HG03097 (cell line): Measurements from ENCODE around the gene DPT.
A peak's percentile ranks its signal among the peaks of the same experiment; 100 is the strongest.

Source experiments
- ATAC-seq: cut with Tn5 transposase; IDR thresholded peaks from one replicate; pipeline ENCODE4 v1.9.1; 2021; ENCODE audit not compliant: unreplicated experiment, low FRiP score

The DPT gene

DNA sequence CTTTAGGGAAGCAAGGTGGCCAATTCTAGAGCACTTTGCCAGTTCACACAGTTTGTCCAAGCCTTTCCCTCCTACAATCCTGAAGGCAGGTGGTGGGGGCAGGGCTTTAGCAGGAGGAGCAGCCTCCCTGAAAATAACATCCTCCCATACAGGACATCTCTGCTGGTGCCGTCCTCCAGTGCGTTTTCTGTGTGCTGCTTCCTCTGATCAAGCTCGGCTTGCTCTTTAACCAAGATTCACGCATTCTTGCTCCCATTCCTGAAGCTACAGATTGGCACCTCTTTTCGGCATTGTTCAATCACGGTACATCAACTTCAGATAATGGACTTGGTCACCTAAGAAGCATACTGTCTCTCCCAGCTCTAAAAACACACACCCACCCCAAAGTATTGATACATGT, 7.5 kb upstream of the DPT start:
- ATAC-seq, result no peak

DNA sequence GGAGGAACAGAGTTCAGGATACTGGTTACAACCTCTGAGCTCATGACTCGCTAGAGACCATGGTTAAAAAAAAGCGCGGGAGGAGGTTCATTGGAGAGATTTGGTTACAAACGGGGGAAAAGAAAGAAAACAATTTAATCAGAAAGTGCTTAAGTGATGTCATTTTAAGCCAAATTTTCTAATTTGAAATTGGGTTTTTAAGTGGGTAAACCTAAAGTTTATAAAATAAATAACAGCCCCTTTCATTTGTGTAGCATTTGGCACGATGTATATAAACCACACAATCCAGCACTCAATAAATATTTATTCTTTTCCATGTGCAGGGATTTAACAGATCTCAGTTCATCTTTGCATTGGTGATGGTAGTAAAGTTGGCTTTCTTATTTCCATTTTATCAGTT, 7.0 kb upstream of the DPT start:
- no peak for ATAC-seq

DNA sequence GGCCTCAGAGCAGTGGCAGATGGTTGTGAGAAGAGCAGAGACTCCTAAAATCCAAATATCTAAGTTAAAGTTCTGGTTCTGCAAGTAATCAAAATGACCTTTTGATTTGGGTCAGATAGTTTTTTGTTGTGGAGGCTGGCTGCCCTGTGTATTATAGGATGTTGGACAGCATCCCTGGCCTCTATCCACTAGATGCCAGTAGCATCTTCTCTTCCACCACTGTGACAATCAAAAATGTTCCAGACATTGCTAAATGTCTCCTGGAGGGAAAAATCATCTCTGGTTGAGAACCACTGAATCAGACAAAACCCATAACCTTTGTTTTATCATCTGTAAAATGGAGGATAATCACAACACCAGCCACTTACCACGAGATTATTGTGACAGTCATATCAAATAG, 5.9 kb upstream of the DPT start:
- no peak for ATAC-seq

DNA sequence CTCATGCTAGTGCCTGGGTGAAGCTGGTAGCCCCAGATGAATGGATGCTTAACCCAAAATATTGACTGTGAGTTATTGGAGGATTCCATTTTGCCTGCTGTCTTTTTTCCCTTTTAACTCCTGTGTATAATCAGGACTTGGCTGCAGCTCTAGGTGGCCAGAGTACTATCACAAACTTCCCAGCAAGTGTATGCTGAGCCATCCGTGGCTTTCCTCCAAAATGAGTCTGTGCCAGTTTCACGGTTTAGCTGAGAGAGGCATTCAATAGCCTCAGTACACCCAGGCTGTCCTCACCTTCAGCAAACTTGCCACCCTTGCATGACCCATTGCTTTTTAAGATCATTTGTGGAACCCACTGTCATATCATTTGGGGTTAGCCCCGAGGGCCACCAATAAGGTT, 5.3 kb upstream of the DPT start:
- no peak for ATAC-seq

DNA sequence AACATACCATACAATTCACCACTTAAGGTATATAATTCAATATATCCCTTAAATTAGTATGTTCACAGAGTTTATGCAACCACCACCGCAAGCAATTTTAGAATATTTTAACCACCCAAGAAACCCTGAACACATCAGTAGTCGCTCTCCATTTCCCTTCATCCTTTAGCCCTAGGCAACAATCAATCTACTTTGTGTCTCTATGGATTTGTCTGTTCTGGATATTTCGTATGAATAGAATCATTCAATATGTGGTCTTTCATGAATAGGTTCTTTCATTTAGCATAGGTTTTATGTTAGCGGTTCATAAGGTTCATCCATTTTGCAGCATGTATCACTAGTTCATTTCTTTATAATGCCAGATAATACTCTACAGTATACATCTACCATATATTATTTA, 4.2 kb upstream of the DPT start:
- no peak for ATAC-seq

DNA sequence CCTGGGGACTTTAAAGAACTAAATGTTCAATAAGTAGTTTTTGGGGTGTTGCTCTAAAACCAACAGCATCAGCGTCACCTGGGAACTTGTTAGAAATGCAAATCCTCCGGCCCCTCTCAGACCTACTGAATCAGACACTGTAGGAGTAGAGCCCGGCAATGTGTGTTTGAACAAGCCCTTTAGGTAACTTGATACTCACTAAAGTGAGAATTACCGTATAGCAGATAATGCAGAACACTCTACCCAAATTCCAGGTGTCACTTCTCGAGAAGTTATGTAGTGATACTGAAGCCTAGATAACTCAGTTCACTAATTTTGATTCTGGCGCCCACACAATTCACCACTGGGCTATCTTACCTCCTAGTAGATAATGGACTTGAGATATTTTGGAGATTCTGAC, 3.7 kb upstream of the DPT start:
- no peak for ATAC-seq

DNA sequence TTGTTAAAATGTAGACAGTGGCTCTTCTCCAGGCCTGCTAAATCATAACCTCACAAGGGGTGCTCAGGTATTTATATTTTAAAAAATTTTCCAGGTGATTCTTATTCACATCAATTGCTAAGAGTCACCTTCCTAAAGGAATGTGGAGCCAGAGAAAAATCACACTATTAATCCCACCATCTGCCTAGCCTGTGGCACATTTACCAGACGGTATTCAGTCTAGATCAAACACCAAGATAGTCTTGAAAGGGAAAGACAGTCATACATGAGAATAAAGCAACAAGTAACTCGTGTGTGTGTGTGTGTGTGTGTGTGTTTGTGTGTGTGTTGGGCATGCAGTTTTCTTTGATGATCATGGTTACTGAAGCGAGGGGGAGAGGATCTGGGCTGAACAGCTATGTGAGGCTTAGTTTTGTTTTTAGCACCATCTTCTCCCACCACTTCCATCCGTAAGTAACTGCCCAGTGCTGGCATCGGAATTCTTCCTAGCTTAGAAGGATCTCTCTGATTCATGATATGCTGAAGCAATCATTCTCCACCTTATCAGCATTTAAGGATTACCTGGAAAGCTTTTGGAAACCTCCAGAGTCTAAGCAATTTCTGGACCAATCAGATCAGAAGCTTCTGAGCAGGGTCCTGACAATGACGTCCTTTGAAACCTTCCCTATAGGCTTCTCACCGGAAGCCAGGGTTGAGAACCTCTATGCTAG, 2.4 kb upstream of the DPT start:
- no peak for ATAC-seq

DNA sequence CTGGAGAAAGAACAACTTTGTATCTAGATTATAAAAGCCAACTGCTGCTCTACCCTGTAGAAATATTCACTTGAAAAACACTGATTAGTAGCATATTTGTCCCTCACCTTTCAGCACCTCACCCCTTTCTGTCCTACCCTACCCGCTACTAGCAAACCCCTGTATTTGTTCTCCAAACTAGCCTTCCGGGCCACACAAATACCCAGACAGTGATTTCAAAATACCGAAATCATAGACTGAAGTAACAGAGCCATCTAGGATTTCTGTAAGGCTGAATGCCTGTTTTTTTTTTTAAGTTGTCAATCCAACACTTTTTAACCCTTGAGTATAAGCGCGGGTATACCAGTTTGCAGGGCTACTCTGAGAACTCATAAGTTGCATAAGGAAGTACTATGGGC, 398 bp upstream of the DPT start:
- ATAC-seq, result no peak

DNA sequence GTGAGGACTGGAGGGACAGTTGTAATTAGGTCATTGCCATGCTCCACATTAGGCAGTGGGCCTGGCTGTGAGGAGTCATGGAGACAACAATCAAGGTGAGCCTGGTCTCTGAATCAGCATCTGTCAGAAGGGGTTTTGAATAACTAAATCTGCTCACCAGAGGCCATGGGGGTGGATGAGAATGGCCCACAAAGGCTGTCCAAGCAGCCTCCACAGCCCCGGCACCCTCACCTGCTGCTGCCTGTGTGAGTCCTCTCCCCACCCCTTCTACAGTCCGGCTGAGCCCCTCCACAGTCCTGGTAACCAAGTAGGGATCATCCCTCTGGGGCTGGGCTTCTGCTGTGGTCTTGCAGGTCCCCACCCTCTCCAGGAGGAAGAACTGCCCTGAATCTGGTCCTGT, 2.3 kb downstream of the DPT start:
- no peak for ATAC-seq

DNA sequence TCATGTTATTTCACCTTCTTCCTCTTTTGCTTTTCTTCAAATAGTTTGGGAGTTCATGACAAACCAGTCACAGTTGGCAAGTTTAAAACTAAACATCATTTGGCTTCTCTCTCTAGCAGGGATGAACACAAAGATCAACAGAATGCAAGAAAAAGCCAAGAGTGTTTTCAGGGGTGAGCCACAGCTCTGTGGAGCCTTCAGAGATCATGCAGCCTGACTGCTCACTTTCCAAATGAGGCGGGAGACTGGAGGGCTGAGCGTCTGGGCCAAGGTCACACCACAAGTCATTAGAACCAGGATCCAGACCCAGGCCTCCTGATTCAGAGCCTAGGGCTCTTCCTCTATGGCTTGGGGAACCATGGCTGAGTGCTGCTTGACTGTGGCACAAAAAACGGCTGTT, 2.7 kb downstream of the DPT start:
- no peak for ATAC-seq

DNA sequence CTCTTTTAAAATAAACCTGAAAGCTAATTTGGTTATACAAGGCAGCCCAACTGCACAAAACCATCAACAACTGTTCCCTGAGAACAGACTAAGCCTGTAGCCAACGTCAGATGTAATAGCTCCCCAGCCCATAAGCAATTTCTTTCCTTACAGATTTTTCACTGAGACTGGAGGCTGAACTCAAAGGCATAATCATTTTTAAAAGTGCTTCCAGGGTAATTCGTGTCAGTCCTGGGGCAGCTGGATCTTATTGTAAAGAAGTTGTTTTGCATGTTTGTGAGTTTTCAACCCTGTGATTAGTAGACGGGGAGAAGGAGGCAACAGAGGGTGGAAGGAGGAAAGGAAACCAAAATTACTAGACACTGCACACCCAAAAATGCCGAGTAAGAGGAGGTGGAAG, 3.2 kb downstream of the DPT start:
- ATAC-seq, result no peak

DNA sequence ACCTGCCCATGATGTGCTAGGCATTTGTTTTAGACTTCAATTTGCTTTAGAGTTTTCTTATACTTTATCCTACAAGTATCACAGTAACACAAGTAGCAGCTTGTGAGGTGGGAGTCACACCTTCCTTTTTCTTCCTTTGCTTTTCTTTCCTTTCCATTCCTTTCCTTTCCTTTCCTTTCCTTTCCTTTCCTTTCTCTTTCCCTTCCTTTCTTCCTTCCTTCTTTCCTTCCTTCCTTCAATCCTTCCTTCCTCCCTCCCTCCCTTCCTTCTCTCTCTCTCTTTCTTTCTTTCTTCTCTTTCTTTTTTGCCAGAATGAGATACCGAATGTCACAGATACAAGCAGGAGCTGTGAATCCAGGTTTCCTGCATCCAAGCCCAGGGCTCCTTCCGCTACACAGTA, 3.9 kb downstream of the DPT start:
- ATAC-seq, result no peak

DNA sequence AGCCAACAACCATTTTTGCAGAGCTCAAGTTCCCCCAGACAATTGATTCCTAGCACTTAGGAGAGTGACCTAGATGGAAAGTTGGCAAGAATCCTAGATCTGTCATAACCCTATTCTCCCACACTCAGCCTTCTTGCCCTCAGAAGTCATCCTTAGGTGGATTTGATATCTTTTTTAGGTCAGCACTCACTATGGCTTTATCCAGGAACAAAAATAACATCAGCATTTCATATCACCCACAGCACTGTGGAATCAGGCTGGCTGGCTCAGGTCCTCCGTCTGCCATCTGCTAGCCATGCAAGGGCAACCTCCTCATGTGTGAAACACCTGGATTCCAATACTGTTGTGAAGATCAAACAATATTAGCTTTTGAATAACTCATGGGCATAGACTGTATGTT, 6.0 kb downstream of the DPT start:
- no peak for ATAC-seq

DNA sequence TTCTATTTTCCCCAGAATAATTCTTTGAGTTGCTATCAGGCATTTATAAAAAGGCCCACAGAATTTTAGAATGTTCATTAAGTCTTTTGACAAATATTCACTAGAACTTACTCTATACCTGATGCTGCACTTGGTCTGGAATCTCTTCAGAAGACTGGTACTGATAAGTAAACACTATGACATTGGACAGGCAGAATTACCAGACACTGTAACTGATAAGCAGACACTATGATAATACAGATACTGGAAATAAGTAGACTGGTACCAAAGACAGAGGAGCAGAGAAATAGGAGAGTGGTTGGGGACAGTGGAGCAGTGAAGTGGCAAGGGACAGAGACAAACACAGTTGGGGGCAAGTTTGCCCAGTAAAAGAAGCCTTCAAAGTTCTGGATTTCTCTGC, 8.2 kb downstream of the DPT start:
- no peak for ATAC-seq

DNA sequence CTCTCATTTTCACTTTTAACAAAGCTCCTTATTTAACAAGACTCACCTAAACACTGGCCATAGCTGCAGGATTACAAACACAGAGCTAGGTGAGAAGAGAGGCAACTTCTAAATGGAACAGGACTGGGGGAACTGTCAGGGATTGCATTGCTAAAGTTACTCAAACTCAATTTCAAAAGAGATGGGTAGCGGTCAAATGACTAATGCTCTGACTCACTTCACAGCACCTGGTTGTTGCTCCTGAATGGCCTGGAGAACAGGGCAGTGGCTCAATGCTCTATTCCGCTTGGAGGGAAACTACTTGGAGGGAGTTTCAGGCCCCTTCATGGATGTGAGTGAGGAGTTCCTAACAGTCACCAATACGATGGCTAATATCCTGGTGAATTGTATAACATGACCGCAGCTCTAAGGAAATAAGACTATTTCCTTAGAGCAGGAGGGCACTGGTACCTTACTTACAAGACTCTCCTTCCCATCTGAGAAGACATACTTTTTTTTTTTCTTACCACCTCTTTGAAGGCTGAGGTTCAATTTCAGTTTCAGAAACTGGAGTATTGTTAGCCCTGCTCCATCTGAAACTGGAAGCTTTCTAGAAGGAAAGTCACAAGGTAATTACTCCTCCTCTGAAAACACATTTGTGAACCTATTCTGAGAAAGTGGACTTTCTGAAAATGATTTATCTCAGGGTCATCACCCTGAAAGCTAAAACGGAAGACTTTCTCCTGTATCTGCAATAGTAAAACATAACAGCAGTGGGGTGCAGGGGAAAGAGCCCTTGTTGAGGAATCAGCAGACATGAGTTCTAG, 9.5 kb downstream of the DPT start:
- peak; percentile 69 for ATAC-seq

DNA sequence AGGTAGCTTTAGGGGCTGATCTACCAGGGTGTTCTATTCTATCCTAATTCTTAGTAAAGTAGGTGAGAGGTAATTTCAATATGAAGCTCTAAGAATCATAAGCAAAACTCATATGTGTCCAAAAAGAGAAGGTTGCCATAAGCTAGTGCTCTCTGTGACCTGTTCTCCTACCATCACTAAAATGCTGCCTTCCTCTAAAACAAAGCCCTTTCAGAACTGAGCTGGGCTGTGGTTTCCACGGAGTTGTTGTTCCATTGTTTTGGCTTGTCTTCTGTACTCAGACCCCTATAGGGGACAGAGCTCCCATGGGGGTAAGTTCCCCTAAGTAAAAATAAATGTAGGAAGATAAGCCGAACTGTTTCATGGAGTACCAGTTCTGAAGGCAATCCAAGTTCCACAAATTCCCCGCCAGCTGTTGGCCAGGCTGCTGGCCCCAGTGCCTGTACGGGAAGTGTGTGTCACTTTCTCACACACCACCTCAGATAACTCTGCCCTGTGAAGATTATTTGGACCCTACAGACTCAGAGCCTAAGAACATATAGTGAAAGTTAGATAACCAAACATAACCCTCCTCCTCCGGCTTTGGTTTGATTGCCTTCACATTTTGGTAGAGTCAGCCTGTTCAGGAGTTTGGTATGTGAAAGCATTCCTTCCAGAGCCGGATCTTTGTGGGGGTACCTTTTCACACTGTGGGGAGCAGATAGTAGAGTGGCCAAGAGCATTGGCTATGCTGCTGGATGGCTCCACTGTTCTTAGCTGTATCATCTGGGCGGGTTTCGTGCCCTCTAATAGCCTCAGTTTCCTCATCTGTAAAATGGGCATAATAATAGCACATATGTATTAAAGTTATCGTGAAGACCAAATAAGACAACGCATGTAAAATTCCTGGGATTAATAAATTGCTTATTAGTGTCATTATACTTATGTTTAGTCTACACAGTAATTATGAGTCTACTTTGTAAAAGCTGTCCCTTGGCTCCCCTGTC, 10.8 kb downstream of the DPT start:
- ATAC-seq, result no peak

DNA sequence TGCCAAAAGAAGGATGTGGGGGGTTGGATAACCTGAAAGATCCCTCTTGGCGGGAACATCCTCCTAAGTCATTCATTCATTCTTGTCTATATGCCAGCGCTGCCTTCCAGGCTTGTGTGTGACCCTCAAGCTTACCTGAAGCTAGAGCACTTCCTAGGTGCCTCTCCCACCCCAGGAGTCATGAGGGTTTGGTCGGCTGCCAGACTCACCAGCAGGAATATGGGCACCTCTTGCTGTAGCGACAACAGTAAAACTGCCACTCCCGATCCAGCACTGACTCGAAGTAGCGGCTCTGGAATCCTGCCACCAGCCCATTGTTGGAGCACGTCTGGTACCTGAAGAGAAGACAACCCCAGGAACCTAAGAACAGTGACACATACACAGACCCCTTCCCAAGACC, 15.0 kb downstream of the DPT start:
- ATAC-seq, result no peak

DNA sequence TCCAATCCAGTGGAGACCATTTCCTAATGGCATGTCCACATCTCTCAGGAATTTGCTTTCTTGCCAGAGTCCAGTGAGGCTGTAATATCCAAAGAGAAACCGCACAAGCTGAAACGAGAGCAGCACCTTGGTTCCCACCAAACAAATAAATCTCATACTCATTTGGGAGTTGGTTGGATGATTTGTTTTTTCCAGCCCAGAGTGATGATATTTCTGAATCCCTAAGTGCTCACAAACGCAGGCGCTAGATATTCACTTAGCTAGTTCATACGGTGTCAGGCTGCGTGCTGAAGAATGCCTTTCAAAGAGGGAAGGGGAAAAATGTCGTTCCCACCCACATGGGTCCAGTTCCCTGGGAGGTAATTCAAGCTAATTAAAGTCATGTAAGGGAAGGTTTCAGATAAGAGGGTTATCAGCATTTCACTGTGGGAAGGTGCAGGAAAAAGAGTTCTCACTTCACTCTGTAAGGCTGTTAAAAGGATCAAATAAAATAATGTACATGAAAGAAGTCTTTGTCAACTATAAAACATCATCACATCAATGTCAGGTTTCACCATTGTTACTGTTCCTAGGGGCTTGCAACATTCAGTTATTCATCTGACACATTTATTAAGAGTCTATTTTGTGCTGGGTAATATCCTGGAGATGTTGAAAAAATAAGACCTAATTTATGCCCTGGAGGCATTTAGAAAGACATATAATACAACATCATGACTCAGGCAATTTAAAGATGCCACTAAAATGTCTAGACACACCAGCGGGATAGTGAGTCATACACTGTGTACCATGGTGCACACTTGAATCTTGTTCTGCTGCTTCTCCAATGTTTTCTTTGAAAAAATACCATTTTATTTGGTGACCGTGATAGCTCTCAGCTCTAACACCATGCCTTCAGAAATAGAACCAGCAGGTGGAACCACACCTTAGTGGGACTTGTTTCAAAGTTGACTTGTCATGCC, 19.3 kb downstream of the DPT start:
- no peak for ATAC-seq

DNA sequence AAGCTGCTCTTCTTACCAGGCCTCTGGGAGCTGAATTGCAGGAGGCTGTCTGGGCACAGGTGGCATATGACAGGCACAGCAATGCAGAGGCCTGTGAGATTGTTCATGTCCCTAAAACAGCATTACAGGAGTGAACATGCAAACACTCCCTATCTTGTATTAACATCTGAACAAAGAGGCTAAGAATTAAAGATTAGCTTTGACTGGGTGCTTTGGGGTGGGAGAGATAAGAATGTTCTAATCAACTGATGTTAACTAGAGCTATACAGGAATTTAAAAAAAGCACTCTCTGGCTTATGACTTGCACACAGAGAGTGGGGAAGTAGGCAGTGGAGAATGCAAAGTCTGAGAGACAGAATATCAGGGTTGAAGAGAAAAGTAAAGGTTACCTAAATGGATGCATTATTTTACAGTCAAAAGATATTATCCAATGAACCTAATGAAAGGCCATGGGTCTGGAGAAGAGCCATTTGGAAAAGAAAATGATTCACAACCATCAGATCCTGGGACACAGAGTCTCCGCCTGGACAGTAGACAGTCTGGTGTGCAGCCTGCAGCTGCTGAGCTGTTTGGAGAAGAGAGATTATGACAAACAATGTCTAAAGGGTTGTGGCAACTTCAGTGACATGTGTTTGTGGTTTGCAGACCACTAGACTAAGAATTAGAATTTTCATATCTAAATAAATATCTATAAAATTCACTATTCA, 20.2 kb downstream of the DPT start:
- no peak for ATAC-seq
